GM12878 (cell line): ENCODE data around the gene ME3. TPM values are rescaled to one million over a fixed set of nuclear protein-coding genes. Genes with fewer than 3 reads are reported as not detected.

Experiments
- ATAC-seq: fragments of 200-7000 bp; cut with Tn5 transposase; 3 replicates; pipeline ENCODE4 v1.9.1; 2020; ENCODE audit warnings: mild to moderate bottlenecking, moderate library complexity
- BruUV-seq: library from RNA; stranded (reverse); fragments of 400-500 nt; replicated peaks from 2 replicates; lab custom pipeline; 2021; lab: Mats Ljungman, UMichigan
- CTCF ChIA-PET: fragments of 300-600 bp; sonication (Branson Sonifier 250); formaldehyde crosslinking; extraction: SDS; loops from one replicate; lab custom pipeline; 2021; ENCODE audit warnings: inconsistent platforms; lab: Yijun Ruan, JAX
- POLR2A ChIA-PET: fragments of 350-600 bp; formaldehyde crosslinking; extraction: SDS; loops from one replicate; lab custom pipeline; 2021; ENCODE audit warnings: inconsistent platforms; lab: Charles Lee
- RAD21 ChIA-PET: fragments of 300-600 bp; sonication (Branson Sonifier 250); formaldehyde crosslinking; loops from one replicate; lab custom pipeline; 2023; ENCODE audit warnings: antibody characterized with exemption; ENCODE audit not compliant: unreplicated experiment; lab: Charles Lee
- SMC1A ChIA-PET: fragments of 300-600 bp; sonication (Branson Sonifier 250); formaldehyde crosslinking; loops from one replicate; lab custom pipeline; 2023; ENCODE audit not compliant: unreplicated experiment, uncharacterized antibody; lab: Charles Lee
- DNase-seq: peaks from one replicate; pipeline ENCODE4 v3.0.0-alpha.2; 2011; ENCODE audit warnings: low read depth, low spot score
- FAIRE-seq: peaks from 3 replicates; lab custom pipeline; 2011; peaks lifted over from hg19 to GRCh38; lab: Jason Lieb, UNC
- H2AFZ ChIP-seq: 2 replicates; pipeline ENCODE4 v1.6.0; 2011; ENCODE audit warnings: low read depth, low read length, control low read depth; ENCODE audit not compliant: control insufficient read depth
- H3K27ac ChIP-seq: 2 replicates; pipeline ENCODE4 v1.5.1; 2011; ENCODE audit warnings: control low read depth; ENCODE audit not compliant: control insufficient read depth, insufficient read depth
- H3K27me3 ChIP-seq, 2 experiments: replicated peaks in 1 of 2; 2 replicates each; pipeline versions ENCODE4 v1.6.0 to v1.6.1; 2011; ENCODE audit warnings: low read length in 1 of 2; ENCODE audit not compliant: control insufficient read depth in 2 of 2, insufficient read depth in 2 of 2
- H3K36me3 ChIP-seq, 2 experiments: 2 replicates each; pipeline ENCODE4 v1.5.1; 2011; ENCODE audit warnings: low read length in 1 of 2; ENCODE audit not compliant: control insufficient read depth in 2 of 2, insufficient read depth in 2 of 2
- H3K4me1 ChIP-seq: 2 replicates; pipeline ENCODE4 v1.6.1; 2011; ENCODE audit warnings: mild to moderate bottlenecking, low read length, moderate library complexity, mixed read lengths; ENCODE audit not compliant: control insufficient read depth, insufficient read depth
- H3K4me2 ChIP-seq: 2 replicates; pipeline ENCODE4 v1.6.0; 2011; ENCODE audit warnings: control low read depth; ENCODE audit not compliant: control insufficient read depth, insufficient read depth
- H3K4me3 ChIP-seq: fragments of 200-600 bp; sonication (generic); 2 replicates; pipeline ENCODE4 v1.5.1; 2016
- H3K79me2 ChIP-seq: 2 replicates; pipeline ENCODE4 v1.6.0; 2011; ENCODE audit warnings: low read length; ENCODE audit not compliant: control insufficient read depth, insufficient read depth
- H3K9ac ChIP-seq: 2 replicates; pipeline ENCODE4 v1.8.0; 2011; ENCODE audit warnings: low read length, control low read depth, mixed read lengths; ENCODE audit not compliant: control insufficient read depth, insufficient read depth
- H3K9me3 ChIP-seq: replicated peaks from 3 replicates; pipeline ENCODE4 v1.5.1; 2011; ENCODE audit warnings: mild to moderate bottlenecking, low read length; ENCODE audit not compliant: control insufficient read depth, insufficient read depth
- H4K20me1 ChIP-seq: 2 replicates; pipeline ENCODE4 v1.6.0; 2011; ENCODE audit not compliant: control insufficient read depth, insufficient read depth
- BACH1 ChIP-seq: fragments of 450-650 bp; IDR thresholded peaks from 2 replicates; pipeline ENCODE4 v1.6.1; 2017; ENCODE audit warnings: mild to moderate bottlenecking, borderline replicate concordance
- E2F8 ChIP-seq: fragments of 450-650 bp; IDR thresholded peaks from 2 replicates; pipeline ENCODE4 v1.6.1; 2018; ENCODE audit warnings: mild to moderate bottlenecking, low read depth, moderate library complexity; ENCODE audit not compliant: partially characterized antibody
- GABPA ChIP-seq: IDR thresholded peaks from 2 replicates; pipeline ENCODE4 v1.6.1; 2014; ENCODE audit warnings: antibody characterized with exemption, low read depth, mild to moderate bottlenecking, inconsistent platforms
- HCFC1 ChIP-seq: fragments of 150-350 bp; IDR thresholded peaks from 2 replicates; pipeline ENCODE4 v1.6.1; 2014; ENCODE audit warnings: low read length
- HDGF ChIP-seq: fragments of 450-650 bp; IDR thresholded peaks from 2 replicates; pipeline ENCODE4 v1.6.1; 2016; ENCODE audit warnings: antibody characterized with exemption
- IKZF1 ChIP-seq: fragments of 450-650 bp; conservative IDR thresholded peaks from 2 replicates; pipeline ENCODE4 v1.6.1; 2017; ENCODE audit warnings: antibody characterized with exemption, mild to moderate bottlenecking
- JUNB ChIP-seq: IDR thresholded peaks from 2 replicates; pipeline ENCODE4 v1.6.1; 2016; ENCODE audit warnings: antibody characterized with exemption, mild to moderate bottlenecking
- PML ChIP-seq: IDR thresholded peaks from 2 replicates; pipeline ENCODE4 v1.6.1; 2012; ENCODE audit warnings: low read length, inconsistent platforms
- RB1 ChIP-seq: fragments of 450-650 bp; formaldehyde crosslinking; IDR thresholded peaks from 2 replicates; pipeline ENCODE4 v1.6.1; 2017; ENCODE audit warnings: mild to moderate bottlenecking, borderline replicate concordance
- RCOR1 ChIP-seq: conservative IDR thresholded peaks from 2 replicates; pipeline ENCODE4 v1.6.1; 2012; ENCODE audit warnings: low read depth, low read length, improper control_type of control experiment
- STAT1 ChIP-seq: fragments of 450-650 bp; conservative IDR thresholded peaks from 2 replicates; pipeline ENCODE4 v1.6.1; 2014; ENCODE audit warnings: antibody characterized with exemption, mild to moderate bottlenecking
- ZNF217 ChIP-seq: fragments of 450-650 bp; IDR thresholded peaks from 2 replicates; pipeline ENCODE4 v1.6.1; 2017; ENCODE audit warnings: antibody characterized with exemption, mild to moderate bottlenecking
- WGBS: methylation state at CpG from one replicate; pipeline ENCODE4 v1.1.6; 2016; ENCODE audit warnings: low lambda C conversion rate; ENCODE audit not compliant: insufficient replicate concordance, insufficient coverage; ENCODE audit errors: missing lambda C conversion rate; 5-methylcytosine and 5-hydroxymethylcytosine counted together
- in situ Hi-C: fragments of 300-500 bp; cut with MboI; formaldehyde crosslinking; loops from 9 replicates; pipeline ENCODE4 v1.14.3; 2018; ENCODE audit warnings: mixed read lengths
- intact Hi-C: fragments of 100-400 bp; cut with micrococcal nuclease; formaldehyde crosslinking; loops from one replicate; pipeline ENCODE4 v1.14.2; 2022; ENCODE audit not compliant: unreplicated experiment
- polyA plus RNA-seq, 11 experiments: library from polyadenylated mRNA; depleted of rRNA in 4 of 11; unstranded in 6 of 11; stranded (reverse) in 5 of 11; fragments of >200 nt; fragmentation: Nextera tagmentation in 4 of 11; fragmentation: Illumina TruSeq in 1 of 11; extraction: Ambion mirVana in 4 of 11; extraction: Trizol in 1 of 11; gene quantifications; 1 replicate in 1 of 11; 2 replicates in 10 of 11; pipeline versions ENCODE4 v1.2.1 to v1.2.3, GENCODE V29; 2011 to 2016; ENCODE audit warnings: inconsistent platforms in 2 of 11, missing spikeins in 2 of 11, low read depth in 1 of 11
- total RNA-seq, 4 experiments: library from RNA; depleted of rRNA in 3 of 4; stranded (reverse); fragments of >200 nt in 3 of 4; fragmentation: Illumina TruSeq in 1 of 4; extraction: Trizol in 1 of 4; gene quantifications; 2 replicates each; pipeline versions ENCODE4 v1.2.1 to v1.2.3, GENCODE V29; 2013 to 2021
- TF ChIP-seq, protein P1 (sequence below), 3 experiments: IDR thresholded peaks in 2 of 3; conservative IDR thresholded peaks in 1 of 3; 2 replicates each; pipeline ENCODE4 v1.5.1; 2011; ENCODE audit warnings: low read depth in 3 of 3, low read length in 3 of 3, mild to moderate bottlenecking in 3 of 3, control low read depth in 2 of 3, moderate library complexity in 2 of 3, inconsistent platforms in 1 of 3, mixed read lengths in 1 of 3; ENCODE audit not compliant: control insufficient read depth in 2 of 3, insufficient read depth in 1 of 3; ENCODE audit errors: extremely low read depth in 1 of 3
- TF ChIP-seq, protein P2 (sequence below): IDR thresholded peaks from 2 replicates; pipeline ENCODE4 v1.6.1; 2011; ENCODE audit warnings: borderline replicate concordance, low read depth, mild to moderate bottlenecking, moderate library complexity, low read length; ENCODE audit not compliant: insufficient read depth, poor library complexity, severe bottlenecking

Gene ME3
- total and polyA plus RNA-seq, 10 of the 15 experiments (the other 5 are each of a cell fraction or from before 2014, with no cell fraction given) = 0.06 to 0.40 (median 0.19) TPM; not detected in 2

- Histone ChIP-seq H3K9ac (no peak overlapping the region), H3K4me1 (no peaks in the 10 kb centered on the region), H2AFZ (no peak overlapping the region), H4K20me1 (no peaks in the 10 kb centered on the region; the same call in 1 of the 2 replicates), H3K27me3 (peaks cover 0 to 2% of the 10 kb centered on the region in 2 experiments; a peak in 2 of 4 replicates), H3K4me2 (no peak overlapping the region), H3K4me3 (no peak overlapping the region), H3K79me2 (no peaks in the 10 kb centered on the region), H3K27ac (no peak overlapping the region), H3K9me3 (no peaks in the 10 kb centered on the region), H3K36me3 (no peaks in the 10 kb centered on the region)
- in situ Hi-C loops (no loop called here), intact Hi-C loops (no loop called here)
- no peak for FAIRE-seq
- WGBS = 31% methylated on average over 6 of the region's 6 CpGs
- BruUV-seq = no TSS peak
- DNase-seq = no peak
- CTCF ChIA-PET = interaction anchor here (0.7 to 1.2 kb wide), 3 partner anchors 9 to 131 kb away, joined by 3 to 6 read pairs (median 4); no protein-coding TSS in a partner anchor
- POLR2A ChIA-PET = no interaction called here
- SMC1A ChIA-PET = interaction anchor here (0.6 to 1.5 kb wide), 5 partner anchors 9 to 344 kb away, joined by 3 to 14 read pairs (median 4); no protein-coding TSS in a partner anchor
- RAD21 ChIA-PET = interaction anchor here (0.8 to 1.2 kb wide), 4 partner anchors 9 to 329 kb away, joined by 3 to 5 read pairs (median 3); no protein-coding TSS in a partner anchor
- peak; percentile 39 for ATAC-seq
- no peak for TF ChIP-seq RB1
- TF ChIP-seq, protein P1, sequence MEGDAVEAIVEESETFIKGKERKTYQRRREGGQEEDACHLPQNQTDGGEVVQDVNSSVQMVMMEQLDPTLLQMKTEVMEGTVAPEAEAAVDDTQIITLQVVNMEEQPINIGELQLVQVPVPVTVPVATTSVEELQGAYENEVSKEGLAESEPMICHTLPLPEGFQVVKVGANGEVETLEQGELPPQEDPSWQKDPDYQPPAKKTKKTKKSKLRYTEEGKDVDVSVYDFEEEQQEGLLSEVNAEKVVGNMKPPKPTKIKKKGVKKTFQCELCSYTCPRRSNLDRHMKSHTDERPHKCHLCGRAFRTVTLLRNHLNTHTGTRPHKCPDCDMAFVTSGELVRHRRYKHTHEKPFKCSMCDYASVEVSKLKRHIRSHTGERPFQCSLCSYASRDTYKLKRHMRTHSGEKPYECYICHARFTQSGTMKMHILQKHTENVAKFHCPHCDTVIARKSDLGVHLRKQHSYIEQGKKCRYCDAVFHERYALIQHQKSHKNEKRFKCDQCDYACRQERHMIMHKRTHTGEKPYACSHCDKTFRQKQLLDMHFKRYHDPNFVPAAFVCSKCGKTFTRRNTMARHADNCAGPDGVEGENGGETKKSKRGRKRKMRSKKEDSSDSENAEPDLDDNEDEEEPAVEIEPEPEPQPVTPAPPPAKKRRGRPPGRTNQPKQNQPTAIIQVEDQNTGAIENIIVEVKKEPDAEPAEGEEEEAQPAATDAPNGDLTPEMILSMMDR (IDR thresholded peaks at IDR 0.05 in 2 of 3, conservative IDR thresholded peaks at IDR 0.05 in 1 of 3; ENCODE audit: control insufficient read depth in 2 of 3, extremely low read depth in 1 of 3, insufficient read depth in 1 of 3, low read depth in 3 of 3, low read length in 3 of 3) = no peak
- TF ChIP-seq, protein P2, sequence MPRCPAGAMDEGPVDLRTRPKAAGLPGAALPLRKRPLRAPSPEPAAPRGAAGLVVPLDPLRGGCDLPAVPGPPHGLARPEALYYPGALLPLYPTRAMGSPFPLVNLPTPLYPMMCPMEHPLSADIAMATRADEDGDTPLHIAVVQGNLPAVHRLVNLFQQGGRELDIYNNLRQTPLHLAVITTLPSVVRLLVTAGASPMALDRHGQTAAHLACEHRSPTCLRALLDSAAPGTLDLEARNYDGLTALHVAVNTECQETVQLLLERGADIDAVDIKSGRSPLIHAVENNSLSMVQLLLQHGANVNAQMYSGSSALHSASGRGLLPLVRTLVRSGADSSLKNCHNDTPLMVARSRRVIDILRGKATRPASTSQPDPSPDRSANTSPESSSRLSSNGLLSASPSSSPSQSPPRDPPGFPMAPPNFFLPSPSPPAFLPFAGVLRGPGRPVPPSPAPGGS = no peak
- TF ChIP-seq PML = no peak
- TF ChIP-seq E2F8 = no peak
- TF ChIP-seq JUNB = no peak
- no peak for TF ChIP-seq IKZF1
- no peak for TF ChIP-seq BACH1
- no peak for TF ChIP-seq HDGF
- TF ChIP-seq RCOR1 = no peak
- no peak for TF ChIP-seq STAT1
- no peak for TF ChIP-seq HCFC1
- no peak for TF ChIP-seq GABPA
- no peak for TF ChIP-seq ZNF217
Measured at GRCh38 chr11:86476109-86476861, 196.1 kb downstream of the ME3 start.
